Fibroblast of villous mesenchyme (primary cell): ENCODE data around the gene PON3. TPM values are rescaled to one million over a fixed set of nuclear protein-coding genes. Genes with fewer than 3 reads are reported as not detected.

ENCODE experiments used
- DNase-seq: peaks from one replicate; pipeline ENCODE4 v3.0.0-alpha.2; 2010; ENCODE audit warnings: low read depth
- H3K4me3 ChIP-seq: 2 replicates; pipeline ENCODE4 v1.5.1; 2011; ENCODE audit warnings: low read depth, mild to moderate bottlenecking, low read length
- total RNA-seq: library from RNA; depleted of rRNA; stranded (reverse); fragments of >200 nt; gene quantifications from 2 replicates; pipeline ENCODE4 v1.2.3, GENCODE V29; 2012
- TF ChIP-seq, protein P1 (sequence below): IDR thresholded peaks from 2 replicates; pipeline ENCODE4 v1.5.1; 2012; ENCODE audit warnings: low read depth, mild to moderate bottlenecking, low read length; ENCODE audit not compliant: insufficient read depth

Gene PON3
- total RNA-seq, 1 donor, result not detected

DNA sequence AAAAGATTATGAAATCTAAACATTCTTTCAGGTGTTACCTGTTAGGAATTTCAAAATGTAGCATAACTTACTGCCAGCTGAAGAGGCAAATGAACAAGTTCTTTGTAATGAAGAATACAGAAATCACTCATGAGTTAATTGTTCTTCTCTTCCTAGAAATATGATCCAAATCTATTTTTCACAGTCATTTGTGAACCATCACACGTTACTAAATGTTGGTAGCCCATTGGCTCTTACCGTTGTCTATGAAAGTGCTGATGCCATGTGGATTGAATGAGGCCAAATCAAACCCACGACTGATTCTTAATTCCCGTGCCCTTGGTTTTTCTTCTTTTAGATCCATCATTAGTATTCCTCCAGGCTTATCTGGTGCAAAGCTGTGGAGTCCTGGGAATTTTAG is 15.9 kb upstream of the PON3 start:
- TF ChIP-seq, protein P1, sequence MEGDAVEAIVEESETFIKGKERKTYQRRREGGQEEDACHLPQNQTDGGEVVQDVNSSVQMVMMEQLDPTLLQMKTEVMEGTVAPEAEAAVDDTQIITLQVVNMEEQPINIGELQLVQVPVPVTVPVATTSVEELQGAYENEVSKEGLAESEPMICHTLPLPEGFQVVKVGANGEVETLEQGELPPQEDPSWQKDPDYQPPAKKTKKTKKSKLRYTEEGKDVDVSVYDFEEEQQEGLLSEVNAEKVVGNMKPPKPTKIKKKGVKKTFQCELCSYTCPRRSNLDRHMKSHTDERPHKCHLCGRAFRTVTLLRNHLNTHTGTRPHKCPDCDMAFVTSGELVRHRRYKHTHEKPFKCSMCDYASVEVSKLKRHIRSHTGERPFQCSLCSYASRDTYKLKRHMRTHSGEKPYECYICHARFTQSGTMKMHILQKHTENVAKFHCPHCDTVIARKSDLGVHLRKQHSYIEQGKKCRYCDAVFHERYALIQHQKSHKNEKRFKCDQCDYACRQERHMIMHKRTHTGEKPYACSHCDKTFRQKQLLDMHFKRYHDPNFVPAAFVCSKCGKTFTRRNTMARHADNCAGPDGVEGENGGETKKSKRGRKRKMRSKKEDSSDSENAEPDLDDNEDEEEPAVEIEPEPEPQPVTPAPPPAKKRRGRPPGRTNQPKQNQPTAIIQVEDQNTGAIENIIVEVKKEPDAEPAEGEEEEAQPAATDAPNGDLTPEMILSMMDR, result no peak
- no peak for DNase-seq
- no peak overlapping the region for H3K4me3 ChIP-seq

DNA sequence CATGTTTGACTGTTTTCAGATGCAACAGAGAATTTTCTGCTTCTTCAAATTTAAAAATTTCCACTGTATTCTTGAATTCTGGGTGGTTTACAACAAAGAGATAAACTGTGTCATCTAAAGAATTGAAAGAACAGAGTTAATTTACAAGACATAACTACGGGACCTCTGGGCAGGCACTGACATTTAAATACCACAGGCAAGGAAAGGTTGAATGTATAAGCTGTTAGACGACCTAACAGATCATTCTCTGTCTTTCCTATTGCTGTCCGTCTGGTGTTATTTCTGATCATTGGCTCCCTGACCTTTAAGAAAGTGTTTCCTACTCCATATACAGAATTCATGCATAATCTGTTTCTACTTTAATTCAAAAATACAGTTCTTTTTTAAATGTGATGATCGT is 15.5 kb upstream of the PON3 start:
- DNase-seq, result no peak
- TF ChIP-seq, protein P1, result no peak
- no peak overlapping the region for H3K4me3 ChIP-seq

DNA sequence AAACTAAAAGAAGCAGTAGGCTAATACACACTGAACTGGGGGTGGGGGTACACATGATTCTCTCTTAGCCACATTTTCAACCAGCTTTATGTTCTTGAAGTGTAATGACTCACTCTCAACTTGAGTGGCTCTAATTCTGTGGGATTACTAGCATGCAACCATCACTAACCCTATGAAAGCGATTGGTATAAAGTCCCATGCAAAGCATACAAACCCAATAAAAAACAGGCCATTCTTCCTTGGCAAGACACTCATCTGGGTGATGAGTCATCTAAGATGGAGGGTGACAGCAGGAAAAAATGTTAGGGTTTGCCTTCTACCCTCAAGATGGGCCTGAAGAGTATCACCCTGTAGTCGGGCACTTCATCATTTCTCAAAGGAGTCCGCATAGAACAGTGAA is 14.9 kb upstream of the PON3 start:
- TF ChIP-seq, protein P1, result no peak
- no peak for DNase-seq
- H3K4me3 ChIP-seq, result no peak overlapping the region

DNA sequence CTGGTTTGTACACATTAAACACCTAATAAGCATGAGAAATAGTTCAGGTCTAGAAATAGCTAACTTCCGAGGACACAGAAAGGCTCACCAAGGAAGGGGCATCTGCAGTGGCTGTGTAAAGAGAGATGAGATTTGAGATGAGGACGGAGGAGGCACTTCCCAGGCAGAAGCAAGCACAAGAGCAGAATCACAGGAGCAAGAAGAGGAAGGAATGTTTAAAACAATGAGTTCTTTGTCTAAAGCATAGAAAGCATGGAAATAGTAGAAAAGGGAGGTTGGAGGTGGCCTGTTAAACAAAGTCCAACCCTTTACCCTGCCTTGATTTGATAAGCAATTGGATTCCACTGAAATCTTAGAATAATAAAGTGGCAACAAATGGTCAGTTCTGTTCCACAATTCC is 11.6 kb upstream of the PON3 start:
- no peak overlapping the region for H3K4me3 ChIP-seq
- TF ChIP-seq, protein P1, result no peak
- DNase-seq, result no peak

DNA sequence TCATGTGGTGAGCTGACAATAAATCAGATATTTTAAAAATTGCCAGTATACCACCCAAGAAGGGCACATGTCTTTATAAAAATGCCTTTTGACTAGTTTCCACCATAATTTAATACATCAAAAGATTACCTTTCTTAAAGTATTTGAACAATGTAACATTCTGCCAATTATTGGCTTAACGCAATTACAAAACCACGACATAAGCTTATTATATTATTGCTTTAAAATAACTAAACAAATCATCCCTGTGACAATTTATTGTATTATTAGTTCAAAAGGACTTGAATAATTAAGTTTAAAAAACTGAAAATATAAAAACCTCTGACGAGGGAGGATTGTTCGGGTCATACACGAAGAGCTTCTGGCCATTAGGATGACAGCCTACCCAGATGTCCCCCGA is 9.6 kb upstream of the PON3 start:
- no peak for DNase-seq
- no peak overlapping the region for H3K4me3 ChIP-seq
- TF ChIP-seq, protein P1, result no peak

DNA sequence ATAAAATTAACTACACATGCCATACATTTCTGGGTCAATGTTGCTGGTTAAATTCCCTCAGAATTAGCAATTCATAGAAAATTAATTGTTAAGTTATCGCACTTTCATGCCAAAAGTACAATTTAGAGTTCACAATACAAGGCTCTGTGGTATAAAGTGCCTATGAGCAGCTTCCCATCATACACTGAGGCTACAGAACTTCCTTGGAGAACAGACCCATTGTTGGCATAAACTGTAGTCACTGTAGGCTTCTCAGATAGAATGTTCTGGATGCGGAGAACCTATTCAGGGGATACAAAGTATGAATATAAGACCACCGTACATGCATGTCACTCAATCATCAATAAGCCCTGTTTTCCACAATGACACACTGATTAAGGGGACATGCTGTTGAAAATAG is 9.0 kb upstream of the PON3 start:
- DNase-seq, result no peak
- TF ChIP-seq, protein P1, result no peak
- H3K4me3 ChIP-seq, result no peak overlapping the region

DNA sequence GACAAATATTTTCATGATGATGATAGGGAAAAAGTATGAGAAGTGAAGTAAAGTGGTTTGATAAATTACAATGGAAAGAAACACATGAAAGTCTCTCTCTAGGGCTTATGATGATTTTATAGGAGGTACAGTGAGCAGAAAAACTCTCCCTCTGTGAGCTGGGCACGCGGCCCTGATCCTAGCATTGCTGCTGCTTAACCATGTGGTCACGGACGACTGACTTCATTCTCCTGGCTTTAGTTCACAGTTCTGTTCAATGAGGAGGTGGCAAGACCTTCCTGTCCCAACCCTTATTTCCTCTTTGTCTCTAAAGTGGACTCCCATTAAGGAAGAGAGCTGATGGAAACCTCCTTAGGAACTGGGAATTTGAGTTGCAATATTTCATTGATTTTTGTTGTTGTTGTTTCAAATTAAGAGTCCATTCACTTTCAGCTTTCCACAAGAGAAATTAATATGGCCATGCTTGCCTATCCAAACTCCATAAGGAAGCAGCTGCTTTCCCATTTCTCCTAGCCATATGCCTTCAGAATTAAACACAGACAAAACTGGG is 8.2 kb upstream of the PON3 start:
- no peak overlapping the region for H3K4me3 ChIP-seq
- TF ChIP-seq, protein P1, result no peak
- DNase-seq, result no peak
